Mammary microvascular endothelial cell (primary cell): ENCODE results near the gene KIAA1210. TPM values are rescaled to one million over a fixed set of nuclear protein-coding genes. Genes with fewer than 3 reads are reported as not detected.

Experiments
- total RNA-seq: library from RNA; depleted of rRNA; stranded (reverse); fragments of >200 nt; gene quantifications from 2 replicates; pipeline ENCODE4 v1.2.3, GENCODE V29; 2015

Gene KIAA1210
- total RNA-seq, result not detected in 2 replicates

GRCh38 chrX:119127650-119128049 lies at the start of gene KIAA1210:
Gene KIAA1210 (minus strand): TSS chrX:119127812. CDS start chrX:119123642, 4,170 bp downstream.

GRCh38 chrX:119072744-119073143 lies 54.9 kb downstream of the KIAA1210 start, which contains the start of gene CT47C1:
Gene CT47C1 (plus strand): TSS chrX:119072993. CDS start chrX:119073226, 233 bp downstream.

Other genes with a start within 250 kb of the KIAA1210 start
- 2.3 and 3.9 TPM in 2 replicates for gene LONRF3, start 153.2 kb downstream of the KIAA1210 start, total RNA-seq
- not detected in 2 replicates for gene CT47C1, start 54.8 kb downstream of the KIAA1210 start, total RNA-seq
- 72.0 and 77.0 TPM in 2 replicates for gene PGRMC1, start 108.5 kb upstream of the KIAA1210 start, total RNA-seq